Immature natural killer cell (primary cell): ENCODE measurements around the gene TMPRSS11D. TPM values are rescaled to one million over a fixed set of nuclear protein-coding genes. Genes with fewer than 3 reads are reported as not detected.

Experiments used
- DNase-seq, 3 donors: peaks; one replicate each; pipeline ENCODE4 v3.0.0; 2022; ENCODE audit warnings: mixed read lengths in 1 of 3
- H3K27ac Mint-ChIP-seq, 6 donors: one replicate each; pipeline ENCODE4 v1.8.0; 2020; ENCODE audit warnings: mixed read lengths in 6 of 6, mild to moderate bottlenecking in 5 of 6, inconsistent platforms in 4 of 6, moderate library complexity in 3 of 6
- H3K27me3 Mint-ChIP-seq, 3 donors: one replicate each; pipeline ENCODE4 v1.8.0; 2020 to 2021; ENCODE audit warnings: low read depth in 3 of 3, mild to moderate bottlenecking in 3 of 3, mixed read lengths in 3 of 3, moderate library complexity in 3 of 3, inconsistent platforms in 1 of 3
- H3K36me3 Mint-ChIP-seq, 3 donors: one replicate each; pipeline ENCODE4 v1.8.0; 2020; ENCODE audit warnings: mixed read lengths in 3 of 3, inconsistent platforms in 2 of 3, mild to moderate bottlenecking in 2 of 3
- H3K4me1 Mint-ChIP-seq, 2 donors: one replicate each; pipeline ENCODE4 v1.8.0; 2020; ENCODE audit warnings: inconsistent platforms in 2 of 2, mild to moderate bottlenecking in 2 of 2, mixed read lengths in 2 of 2, moderate library complexity in 1 of 2
- H3K4me3 Mint-ChIP-seq, 5 donors: one replicate each; pipeline ENCODE4 v1.8.0; 2020; ENCODE audit warnings: mild to moderate bottlenecking in 5 of 5, mixed read lengths in 5 of 5, inconsistent platforms in 3 of 5, moderate library complexity in 3 of 5
- H3K9me3 Mint-ChIP-seq, 6 donors: one replicate each; pipeline ENCODE4 v1.8.0; 2020; ENCODE audit warnings: mild to moderate bottlenecking in 6 of 6, mixed read lengths in 6 of 6, inconsistent platforms in 4 of 6, moderate library complexity in 3 of 6
- polyA plus RNA-seq, 3 donors: library from polyadenylated mRNA; unstranded; fragments of 300-500 nt; fragmentation: Illumina TruSeq; gene quantifications; one replicate each; pipeline ENCODE4 v1.2.3, GENCODE V29; 2021

Gene TMPRSS11D
- polyA plus RNA-seq, 3 donors from 2014 or later: not detected

GRCh38 chr4:67909905-67910584 is 26.2 kb upstream of the TMPRSS11D start:
- Mint-ChIP-seq H3K4me1 (no peaks in the 10 kb centered on the region), H3K27me3 (peaks cover 2 to 7% (median 3%) of the 10 kb centered on the region in 3 donors), H3K9me3 (peaks cover 0 to 7% (median 0%) of the 10 kb centered on the region in 6 donors), H3K4me3 (no peak overlapping the region), H3K36me3 (no peaks in the 10 kb centered on the region), H3K27ac (no peak overlapping the region)
- DNase-seq: peak in 1 of 3 donors; percentile 13

DNA sequence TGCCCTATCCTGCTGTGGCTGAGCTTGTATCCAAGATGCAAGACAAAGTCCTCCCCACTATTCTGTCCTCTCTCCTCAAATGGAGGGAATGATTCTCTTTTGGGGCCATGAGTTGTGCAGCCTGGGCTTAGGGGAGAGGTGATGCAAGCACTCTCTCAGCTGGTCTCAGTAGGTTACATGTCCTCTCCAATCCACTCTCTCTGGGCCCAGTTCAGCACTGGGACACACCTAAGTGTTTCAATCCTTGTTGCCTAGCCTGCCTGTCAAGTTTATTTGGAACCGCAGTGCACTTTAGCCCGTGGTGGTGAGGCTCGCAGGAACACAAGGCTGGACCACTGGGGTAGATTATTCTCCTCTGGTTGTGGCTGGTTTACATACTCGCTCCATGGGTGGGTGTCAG is 23.8 kb upstream of the TMPRSS11D start:
- Mint-ChIP-seq H3K4me3 (no peak overlapping the region), H3K36me3 (no peaks in the 10 kb centered on the region), H3K4me1 (no peaks in the 10 kb centered on the region), H3K27me3 (peaks cover 0 to 7% (median 4%) of the 10 kb centered on the region in 3 donors), H3K9me3 (peaks cover 0 to 7% (median 0%) of the 10 kb centered on the region in 6 donors), H3K27ac (no peak overlapping the region)
- DNase-seq: no peak

DNA sequence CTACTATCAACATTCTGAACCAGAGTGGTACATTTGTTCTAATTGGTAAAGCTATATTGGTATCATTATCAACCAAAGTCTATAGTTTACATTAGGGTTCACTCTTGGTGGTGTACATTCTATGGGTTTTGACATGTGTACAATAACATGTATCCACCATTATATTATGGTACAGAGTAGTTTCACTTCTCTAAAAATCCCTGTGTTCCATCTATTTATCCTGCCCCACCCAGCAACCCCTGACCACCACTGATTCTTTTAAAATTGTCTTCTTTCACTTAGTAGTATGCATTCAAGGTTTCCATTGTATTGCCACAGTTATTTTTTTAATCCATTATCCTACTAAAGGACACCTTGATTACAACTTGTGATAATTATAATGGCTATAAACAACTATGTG is 15.3 kb upstream of the TMPRSS11D start:
- no peak for DNase-seq
- Mint-ChIP-seq H3K4me3 (no peak overlapping the region), H3K9me3 (peaks cover 0 to 2% (median 0%) of the 10 kb centered on the region in 6 donors), H3K27ac (no peak overlapping the region), H3K4me1 (peaks cover 12 to 19% of the 10 kb centered on the region in 2 donors), H3K36me3 (no peaks in the 10 kb centered on the region), H3K27me3 (peaks cover 0 to 4% (median 3%) of the 10 kb centered on the region in 3 donors)

- Mint-ChIP-seq H3K27ac (no peak overlapping the region), H3K27me3 (peaks cover 0 to 3% (median 2%) of the 10 kb centered on the region in 3 donors), H3K4me1 (peaks cover 12 to 19% of the 10 kb centered on the region in 2 donors), H3K4me3 (no peak overlapping the region), H3K36me3 (no peaks in the 10 kb centered on the region), H3K9me3 (peaks cover 0 to 3% (median 0%) of the 10 kb centered on the region in 6 donors)
- DNase-seq: no peak
Measured at GRCh38 chr4:67897686-67898085, 13.9 kb upstream of the TMPRSS11D start.

DNA sequence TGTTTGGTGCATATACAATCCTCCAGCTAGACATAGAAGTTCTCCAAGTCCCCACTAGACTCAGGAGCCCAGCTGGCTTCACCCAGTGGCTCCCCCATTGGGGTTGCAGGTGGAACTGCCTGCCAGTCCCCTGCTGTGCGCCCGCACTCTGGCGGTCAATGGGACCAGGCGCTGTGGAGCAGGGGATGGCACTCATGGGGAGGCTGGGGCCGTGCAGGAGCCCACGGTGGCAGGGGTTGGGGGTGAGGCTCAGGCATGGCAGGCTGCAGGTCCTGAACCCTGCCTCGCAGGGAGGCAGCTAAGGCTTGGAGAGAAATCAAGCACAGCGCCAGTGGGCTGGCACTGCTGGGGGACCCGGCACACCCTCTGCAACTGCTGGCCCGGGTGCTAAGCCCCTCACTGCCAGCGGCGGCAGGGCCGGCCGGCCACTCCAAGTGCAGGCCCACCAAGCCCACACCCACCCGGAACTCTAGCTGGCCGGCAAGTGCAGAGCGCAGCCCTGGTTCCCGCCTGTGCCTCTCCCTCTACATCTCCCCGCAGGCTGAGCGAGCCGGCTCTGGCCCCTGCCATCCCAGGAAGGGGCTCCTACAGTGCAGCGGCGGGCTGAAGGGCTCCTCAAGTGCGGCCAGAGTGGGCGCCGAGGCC is 12.7 kb upstream of the TMPRSS11D start:
- H3K4me1 Mint-ChIP-seq: peaks cover 12 to 19% of the 10 kb centered on the region in 2 donors
- H3K9me3 Mint-ChIP-seq: peaks cover 0 to 1% (median 0%) of the 10 kb centered on the region in 6 donors
- peak overlapping the region in 2 of 6 donors; percentile 81 to 82 for H3K27ac Mint-ChIP-seq
- no peak for DNase-seq
- peaks cover 0 to 3% (median 0%) of the 10 kb centered on the region in 3 donors for H3K27me3 Mint-ChIP-seq
- no peaks in the 10 kb centered on the region for H3K36me3 Mint-ChIP-seq
- peak overlapping the region in 1 of 5 donors; percentile 69 for H3K4me3 Mint-ChIP-seq

- DNase-seq: no peak
- no peaks in the 10 kb centered on the region for H3K36me3 Mint-ChIP-seq
- H3K27me3 Mint-ChIP-seq: peaks cover 0 to 2% (median 0%) of the 10 kb centered on the region in 3 donors
- no peak overlapping the region for H3K4me3 Mint-ChIP-seq
- H3K4me1 Mint-ChIP-seq: peaks cover 13 to 26% of the 10 kb centered on the region in 2 donors
- H3K9me3 Mint-ChIP-seq: peaks cover 0 to 4% (median 0%) of the 10 kb centered on the region in 6 donors
- peak overlapping the region in 4 of 6 donors; percentile 41 to 81 (median 56) for H3K27ac Mint-ChIP-seq
Measured at GRCh38 chr4:67894659-67895058, 10.9 kb upstream of the TMPRSS11D start.

DNA sequence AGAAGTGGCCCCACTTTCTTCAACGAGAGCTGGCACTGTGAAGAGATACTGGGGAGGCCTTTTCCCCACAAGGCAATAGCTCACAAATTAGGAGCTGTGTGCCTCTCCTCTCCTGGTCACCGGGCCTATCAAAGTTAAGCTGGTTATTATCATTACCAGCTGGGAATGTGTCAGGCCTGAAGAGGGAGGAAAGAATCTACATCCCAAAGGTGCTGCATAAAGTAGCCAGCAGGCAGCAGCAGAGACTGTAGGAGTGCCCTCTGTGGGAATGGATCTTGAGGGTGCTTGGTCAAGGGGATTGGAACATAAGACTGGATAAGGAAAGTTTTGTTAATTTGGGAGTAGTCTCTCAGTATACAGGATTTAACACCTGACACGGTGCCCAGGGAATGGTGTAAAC is 9.1 kb upstream of the TMPRSS11D start:
- no peak for DNase-seq
- H3K4me3 Mint-ChIP-seq: no peak overlapping the region
- peaks cover 0 to 4% (median 0%) of the 10 kb centered on the region in 6 donors for H3K9me3 Mint-ChIP-seq
- H3K4me1 Mint-ChIP-seq: peaks cover 13 to 27% of the 10 kb centered on the region in 2 donors
- H3K36me3 Mint-ChIP-seq: no peaks in the 10 kb centered on the region
- H3K27ac Mint-ChIP-seq: peak overlapping the region in 1 of 6 donors; percentile 70
- H3K27me3 Mint-ChIP-seq: peaks cover 0 to 2% (median 0%) of the 10 kb centered on the region in 3 donors

- Mint-ChIP-seq H3K4me3 (no peak overlapping the region), H3K4me1 (peaks cover 13 to 27% of the 10 kb centered on the region in 2 donors), H3K9me3 (peaks cover 0 to 4% (median 0%) of the 10 kb centered on the region in 6 donors), H3K27ac (peak overlapping the region in 1 of 6 donors; percentile 41), H3K36me3 (no peaks in the 10 kb centered on the region), H3K27me3 (peaks cover 0 to 2% (median 0%) of the 10 kb centered on the region in 3 donors)
- no peak for DNase-seq
Measured at GRCh38 chr4:67892253-67892652, 8.5 kb upstream of the TMPRSS11D start.

DNA sequence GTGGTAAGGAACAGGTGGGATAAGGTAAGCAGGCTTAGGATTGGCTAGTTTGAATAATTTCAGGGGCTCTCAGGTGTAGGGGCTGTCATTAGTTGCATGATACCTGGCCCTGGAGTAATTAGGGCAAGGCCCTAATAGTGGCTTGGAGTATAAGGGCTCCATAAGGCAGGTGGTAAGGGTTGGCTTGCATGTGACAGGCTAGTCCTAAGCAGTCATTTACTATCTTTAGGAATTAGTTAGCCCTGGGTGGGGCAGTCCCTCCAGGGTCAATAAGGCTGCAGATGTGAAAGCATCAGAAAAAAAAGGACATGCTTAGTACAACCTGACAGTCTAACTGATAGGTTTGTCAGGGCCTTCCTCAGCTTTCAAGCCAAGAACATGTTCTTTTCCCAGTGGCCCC is 7.8 kb upstream of the TMPRSS11D start:
- H3K4me3 Mint-ChIP-seq: no peak overlapping the region
- H3K4me1 Mint-ChIP-seq: peaks cover 16 to 32% of the 10 kb centered on the region in 2 donors
- no peak overlapping the region for H3K27ac Mint-ChIP-seq
- no peak for DNase-seq
- peaks cover 0 to 4% (median 0%) of the 10 kb centered on the region in 6 donors for H3K9me3 Mint-ChIP-seq
- H3K36me3 Mint-ChIP-seq: no peaks in the 10 kb centered on the region
- peaks cover 0 to 2% (median 0%) of the 10 kb centered on the region in 3 donors for H3K27me3 Mint-ChIP-seq

DNA sequence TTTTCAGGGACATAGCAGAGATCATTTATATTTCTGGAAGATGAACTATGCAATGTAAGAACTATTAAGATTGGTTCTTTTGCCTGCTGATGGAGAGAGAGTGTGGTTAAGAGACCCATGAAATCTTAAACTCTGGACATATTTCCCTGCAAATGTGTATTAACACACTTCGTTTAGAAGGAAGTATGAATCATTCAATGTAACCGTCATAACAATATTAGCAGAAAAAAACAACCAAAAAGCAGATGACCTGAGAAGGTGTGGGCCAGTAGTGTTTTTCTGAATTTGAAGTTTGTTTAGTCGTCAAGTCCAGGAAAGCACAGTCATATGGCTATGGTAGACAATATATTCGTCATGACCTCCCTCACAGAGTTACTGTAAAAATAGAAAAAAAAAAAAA is 2.5 kb upstream of the TMPRSS11D start:
- peaks cover 0 to 2% (median 0%) of the 10 kb centered on the region in 6 donors for H3K9me3 Mint-ChIP-seq
- H3K4me3 Mint-ChIP-seq: peak overlapping the region in 2 of 5 donors; percentile 7 to 35
- H3K27me3 Mint-ChIP-seq: no peaks in the 10 kb centered on the region
- H3K27ac Mint-ChIP-seq: peak overlapping the region in 4 of 6 donors; percentile 12 to 85 (median 24)
- peaks cover 23 to 40% of the 10 kb centered on the region in 2 donors for H3K4me1 Mint-ChIP-seq
- H3K36me3 Mint-ChIP-seq: peaks cover 0 to 3% (median 0%) of the 10 kb centered on the region in 3 donors
- peak in 2 of 3 donors; percentile 21 to 22 for DNase-seq

DNA sequence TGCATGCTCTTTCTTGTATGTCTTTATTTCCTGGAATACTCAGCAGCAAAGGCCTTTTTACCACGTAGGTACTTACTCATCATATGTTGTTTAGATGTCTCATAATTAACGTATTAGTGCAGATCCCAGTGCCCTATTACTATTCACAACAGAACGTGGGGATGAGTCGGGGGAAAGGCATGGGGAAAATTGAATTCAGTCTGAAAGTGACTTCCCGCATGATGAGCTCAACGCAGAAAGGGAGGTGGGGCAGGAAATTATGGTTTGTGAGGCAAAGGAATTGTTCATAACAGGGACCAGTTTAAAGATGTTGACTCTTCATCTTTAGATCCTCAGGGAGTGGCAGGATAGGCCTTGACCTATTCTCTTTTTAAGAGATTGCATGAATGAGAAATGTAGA is 2.0 kb upstream of the TMPRSS11D start:
- DNase-seq: no peak
- Mint-ChIP-seq H3K4me1 (peaks cover 23 to 40% of the 10 kb centered on the region in 2 donors), H3K9me3 (peaks cover 0 to 2% (median 0%) of the 10 kb centered on the region in 6 donors), H3K27me3 (no peaks in the 10 kb centered on the region), H3K27ac (peak overlapping the region; percentile 12 to 85 (median 24)), H3K36me3 (peaks cover 0 to 3% (median 0%) of the 10 kb centered on the region in 3 donors), H3K4me3 (peak overlapping the region; percentile 7 to 35 (median 15))

GRCh38 chr4:67884701-67885100 is 899 bp upstream of the TMPRSS11D start:
- H3K27me3 Mint-ChIP-seq: no peaks in the 10 kb centered on the region

GRCh38 chr4:67883458-67883857 is 344 bp downstream of the TMPRSS11D start:
- peaks cover 21 to 32% of the 10 kb centered on the region in 2 donors for H3K4me1 Mint-ChIP-seq
- H3K27ac Mint-ChIP-seq: peak overlapping the region in 1 of 6 donors; percentile 14
- H3K9me3 Mint-ChIP-seq: no peaks in the 10 kb centered on the region
- H3K36me3 Mint-ChIP-seq: peaks cover 0 to 3% (median 0%) of the 10 kb centered on the region in 3 donors
- H3K27me3 Mint-ChIP-seq: no peaks in the 10 kb centered on the region
- DNase-seq: peak in 2 of 3 donors; percentile 6 to 9
- H3K4me3 Mint-ChIP-seq: peak overlapping the region in 1 of 5 donors; percentile 36

More at GRCh38 chr4:67884701-67885100, 899 bp upstream of the TMPRSS11D start:
- Mint-ChIP-seq H3K9me3 (no peaks in the 10 kb centered on the region), H3K4me3 (no peak overlapping the region), H3K4me1 (peaks cover 21 to 33% of the 10 kb centered on the region in 2 donors), H3K36me3 (peaks cover 0 to 3% (median 0%) of the 10 kb centered on the region in 3 donors), H3K27ac (no peak overlapping the region)
- no peak for DNase-seq
